Skin epidermis (tissue), 12 donors: ENCODE results near the gene SMCO4.
"Not testable (repeated sequence)": the region's sequence is repeated elsewhere in the genome, so short reads cannot be mapped to it uniquely, and the experiment has no call there.

Experiments used
- H3K27ac ChIP-seq, 21 experiments: fragments of 200-600 bp; sonication (generic) in 11 of 21; one replicate each; pipeline ENCODE4 v1.5.0; 2020; ENCODE audit warnings: mild to moderate bottlenecking in 3 of 21, inconsistent platforms in 2 of 21, moderate library complexity in 2 of 21
- H3K4me3 ChIP-seq, 7 experiments: fragments of 200-600 bp; sonication (generic) in 2 of 7; one replicate each; pipeline ENCODE4 v1.5.0; 2020; ENCODE audit warnings: inconsistent platforms in 2 of 7, mild to moderate bottlenecking in 2 of 7, moderate library complexity in 1 of 7

Gene SMCO4, protein sequence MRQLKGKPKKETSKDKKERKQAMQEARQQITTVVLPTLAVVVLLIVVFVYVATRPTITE

DNA sequence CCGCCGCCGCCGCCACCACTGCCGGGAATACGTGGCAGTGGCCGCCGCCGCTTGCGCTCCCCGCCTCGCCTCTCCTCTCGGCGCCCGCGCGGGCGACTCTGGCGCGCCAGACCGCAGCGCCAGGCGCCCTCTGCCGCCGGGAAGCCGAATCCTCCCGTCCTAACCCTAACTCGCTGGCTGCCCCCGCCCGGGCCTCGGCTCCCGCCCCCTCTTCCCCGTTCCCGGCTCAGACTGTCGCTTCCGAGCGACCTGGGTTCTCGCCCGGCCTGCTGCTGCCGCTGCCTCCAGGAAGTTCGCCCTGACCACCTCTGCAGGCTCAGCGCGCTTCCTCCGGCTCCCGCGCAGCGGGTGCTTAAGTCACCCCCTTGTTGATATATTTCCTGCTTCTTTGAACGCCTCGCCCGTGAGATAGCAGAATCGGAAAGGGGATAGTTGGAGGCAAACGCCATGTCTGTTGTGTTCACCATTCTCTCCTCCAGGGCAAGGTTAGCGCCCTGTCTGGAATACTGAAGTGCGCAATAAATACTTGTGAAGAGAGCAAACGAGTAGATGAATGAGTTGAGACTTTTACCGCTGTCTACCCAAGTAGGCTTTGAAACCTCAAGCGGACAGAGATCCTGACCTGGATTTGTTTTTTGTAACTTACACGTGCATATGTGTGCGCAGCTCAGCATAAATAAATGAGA lies at the start of gene SMCO4:
Gene SMCO4, minus strand, starts transcription at position 100 of the 686 bp plus-strand sequence. CDS start 64,202 bp downstream, outside the sequence.
- Histone ChIP-seq H3K27ac (peak within 1 kb of the TSS; percentile 38 to 94 (median 88)), H3K4me3 (peak within 1 kb of the TSS; percentile 45 to 88 (median 64))

DNA sequence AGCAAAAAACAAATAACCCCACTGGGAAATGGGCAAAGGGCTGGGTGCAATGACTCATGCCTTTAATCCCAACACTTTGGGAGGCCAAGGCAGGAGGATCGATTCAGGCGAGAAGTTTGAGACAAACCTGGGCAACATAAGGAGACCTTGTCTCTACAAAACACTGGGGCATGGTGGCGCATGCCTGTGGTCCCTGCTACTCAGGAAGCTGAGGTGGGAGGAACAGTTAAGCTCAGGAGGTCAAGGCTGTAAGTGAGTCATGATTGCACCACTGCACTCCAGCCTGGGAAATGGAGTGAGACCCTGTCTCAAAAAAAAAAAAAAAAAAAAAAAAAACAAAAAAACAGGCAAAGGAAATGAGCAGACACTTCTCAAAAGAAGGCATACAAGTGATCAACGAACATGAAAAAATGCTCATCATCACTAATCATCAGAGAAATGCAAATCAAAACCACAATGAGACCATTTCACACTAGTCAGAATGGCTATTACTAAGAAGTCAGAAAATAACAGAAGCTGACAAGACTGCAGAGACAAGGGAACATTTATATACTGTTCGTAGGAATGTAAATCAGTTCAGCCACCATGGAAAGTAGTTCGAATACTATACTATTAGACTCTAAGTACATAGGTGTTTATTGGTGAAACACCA lies 48.2 kb upstream of the SMCO4 start:
- Histone ChIP-seq H3K27ac (no peak overlapping the region), H3K4me3 (no peak overlapping the region)

DNA sequence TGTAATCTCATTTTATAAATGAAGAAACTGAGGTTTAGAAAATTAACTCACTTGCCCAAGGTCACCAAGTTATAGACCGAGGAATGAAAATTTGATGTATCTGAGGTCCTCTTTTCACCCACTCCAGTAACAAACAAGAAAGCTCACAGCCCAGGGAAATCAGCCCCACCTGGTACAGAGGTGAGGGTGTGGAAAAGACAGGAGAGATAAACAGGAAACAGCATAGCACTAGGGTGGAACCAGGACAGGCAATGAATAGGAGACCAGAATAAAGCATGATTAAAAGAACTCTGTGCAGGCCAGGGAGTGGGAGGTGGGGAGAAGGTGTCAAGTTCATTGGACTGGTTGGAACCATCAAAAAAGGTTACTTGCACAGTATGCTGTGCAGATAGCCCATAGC lies 46.2 kb upstream of the SMCO4 start:
- Histone ChIP-seq H3K4me3 (no peak overlapping the region), H3K27ac (no peak overlapping the region)

DNA sequence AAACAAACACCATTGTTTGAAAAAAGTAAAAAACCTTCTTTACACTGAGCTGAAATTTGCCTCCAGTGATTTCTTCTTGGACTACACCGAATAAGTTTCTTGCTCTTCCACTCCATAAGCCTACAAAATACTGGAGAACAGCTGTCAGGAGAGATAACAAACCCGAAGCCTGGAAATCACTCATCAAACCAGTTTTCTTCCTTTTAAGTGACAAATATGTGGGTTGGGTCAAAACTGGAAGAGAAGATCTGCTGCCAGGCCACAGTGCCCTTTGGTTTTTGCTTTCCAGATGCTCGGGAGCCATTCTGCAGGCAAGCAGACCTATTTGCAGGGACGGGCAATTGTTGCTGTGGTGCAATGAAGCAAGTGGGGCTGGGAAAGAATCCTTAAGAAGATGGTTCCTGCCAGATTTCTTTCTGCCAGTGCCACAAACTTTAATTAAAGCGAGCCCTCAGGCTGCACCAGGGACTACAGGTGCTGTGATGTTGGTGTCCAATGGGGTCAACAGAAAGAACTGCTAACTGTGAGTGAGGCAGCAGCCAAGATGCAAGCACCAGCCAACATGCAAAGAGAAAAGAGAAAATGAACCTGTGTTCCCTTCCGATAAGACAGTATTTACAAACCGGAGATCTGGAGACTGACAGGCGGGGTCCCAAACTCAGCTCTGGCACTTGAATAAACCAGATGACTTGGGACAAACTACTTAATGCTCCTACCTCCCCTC lies 44.8 kb upstream of the SMCO4 start:
- Histone ChIP-seq H3K4me3 (no peak overlapping the region), H3K27ac (no peak overlapping the region)

DNA sequence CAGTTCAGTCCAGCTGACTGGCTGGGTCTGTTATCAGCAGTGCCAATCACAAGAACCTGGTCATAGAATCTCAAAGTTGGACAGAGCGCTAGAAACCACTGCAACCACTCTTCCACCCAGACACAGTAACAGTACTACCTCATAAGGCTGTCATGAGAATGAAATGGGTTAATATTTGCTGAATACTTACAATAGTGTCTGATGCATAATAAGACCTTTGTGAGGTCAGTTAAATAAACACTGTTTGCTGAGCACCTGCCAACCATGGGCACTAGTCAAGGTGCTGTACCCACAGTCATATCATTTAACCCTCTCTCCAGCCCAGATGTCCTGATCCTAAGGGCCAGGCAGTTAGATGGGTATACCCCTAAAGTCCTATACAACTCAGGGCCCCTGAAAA lies 44.2 kb upstream of the SMCO4 start:
- H3K4me3 ChIP-seq, H3K27ac ChIP-seq: not testable (repeated sequence)

DNA sequence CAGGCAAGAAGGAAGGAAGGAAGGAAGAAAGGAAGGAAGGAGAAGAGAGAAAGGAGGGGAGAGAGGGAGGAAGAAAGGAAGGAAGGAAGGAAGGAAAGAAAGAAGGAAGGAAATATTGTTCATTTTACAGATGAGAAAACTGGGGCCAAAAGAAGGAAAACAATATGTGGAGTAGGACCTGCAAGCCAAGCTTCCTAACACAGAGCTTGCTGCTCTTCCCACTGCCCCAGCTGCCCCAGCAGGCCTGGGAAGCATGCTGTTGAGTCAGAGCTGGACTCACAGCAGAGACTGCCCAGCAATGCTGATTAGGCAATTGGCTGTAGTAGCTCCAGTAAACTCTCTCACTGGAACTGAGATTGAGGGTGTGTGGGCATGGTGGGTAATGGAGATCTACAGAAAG lies 42.6 kb upstream of the SMCO4 start:
- H3K27ac ChIP-seq = no peak overlapping the region

DNA sequence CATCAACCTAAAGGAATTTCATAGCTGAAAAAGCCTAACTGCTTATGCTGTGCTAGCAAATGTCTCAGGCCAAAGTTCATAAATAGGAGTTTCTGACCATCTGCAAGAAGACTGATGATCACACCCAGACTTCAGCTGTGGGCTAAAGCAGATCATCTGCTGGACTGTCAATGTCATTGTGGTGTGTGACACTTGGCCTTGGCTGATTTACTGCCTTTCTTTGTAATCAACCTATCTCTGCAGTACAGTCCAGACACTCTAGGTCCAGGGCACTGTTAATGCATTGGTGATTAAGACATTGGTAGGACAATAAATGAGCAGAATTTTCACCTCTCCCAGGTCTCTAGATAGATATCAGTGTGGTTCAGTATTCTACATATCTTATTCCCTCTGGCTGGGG lies 40.3 kb upstream of the SMCO4 start:
- no peak overlapping the region for H3K4me3 ChIP-seq
- no peak overlapping the region for H3K27ac ChIP-seq

More for the DNA sequence above, 42.6 kb upstream of the SMCO4 start:
- H3K4me3 ChIP-seq = no peak overlapping the region

DNA sequence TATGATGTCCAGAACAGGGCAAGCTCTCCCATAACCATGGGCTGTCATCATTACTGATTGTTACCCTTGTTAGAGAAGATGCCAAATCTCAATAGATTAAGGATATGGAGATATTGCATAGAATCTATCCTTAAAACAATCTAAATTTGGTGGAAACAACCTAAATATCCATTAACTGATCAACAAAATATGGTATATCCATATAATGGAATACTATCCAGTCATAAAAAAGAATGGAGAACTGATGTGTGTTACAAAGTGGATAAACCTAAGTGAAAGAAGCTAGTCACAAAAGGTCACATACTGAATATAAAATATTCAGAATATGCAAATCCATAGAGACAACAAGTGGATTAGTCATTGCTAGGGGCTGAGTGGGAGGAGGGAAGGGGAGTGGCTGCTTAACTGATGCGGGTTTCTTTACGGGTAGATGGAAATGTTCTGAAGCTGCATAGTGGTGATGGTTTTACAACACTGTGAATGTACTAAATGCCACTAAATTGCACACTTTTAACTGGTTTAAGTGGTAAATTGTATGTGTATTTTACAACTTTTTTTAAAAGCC lies 36.1 kb upstream of the SMCO4 start:
- H3K27ac ChIP-seq = no peak overlapping the region
- H3K4me3 ChIP-seq = no peak overlapping the region

DNA sequence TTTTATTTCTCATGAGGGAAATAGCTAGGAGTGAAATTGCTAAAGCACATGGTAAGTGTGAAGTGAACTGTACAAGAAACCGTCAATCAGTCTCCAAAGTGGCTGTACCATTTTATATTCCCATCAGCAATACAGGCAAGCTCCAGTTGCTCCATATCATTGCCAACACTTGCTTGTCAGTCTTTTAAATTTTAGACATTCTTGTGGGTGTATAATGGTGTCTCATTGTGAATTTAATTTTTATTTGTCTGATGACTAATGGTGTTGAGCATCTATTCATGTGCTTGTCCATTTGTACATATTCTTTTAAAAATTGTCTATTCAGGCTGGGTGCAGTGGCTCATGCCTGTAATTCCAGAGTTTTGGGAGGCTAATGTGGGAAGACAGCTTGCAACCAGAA lies 34.1 kb upstream of the SMCO4 start:
- no peak overlapping the region for H3K4me3 ChIP-seq
- H3K27ac ChIP-seq = no peak overlapping the region

DNA sequence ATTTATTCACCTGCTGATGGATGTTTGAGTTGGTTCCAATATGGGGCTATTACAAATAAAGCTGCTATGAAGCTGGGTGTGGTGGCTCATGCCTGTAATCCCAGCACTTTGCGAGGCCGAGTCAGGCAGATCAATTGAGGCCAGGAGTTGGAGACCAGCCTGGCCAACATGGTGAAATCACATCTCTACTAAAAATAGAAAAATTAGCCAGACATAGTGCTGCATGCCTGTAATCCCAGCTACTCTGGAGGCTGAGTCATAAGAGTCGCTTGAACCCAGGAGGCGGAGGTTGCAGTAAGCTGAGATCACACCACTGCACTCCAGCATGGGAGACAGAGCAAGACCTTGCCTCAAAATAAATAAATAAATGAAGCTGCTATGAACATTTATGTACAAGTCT lies 33.7 kb upstream of the SMCO4 start:
- not testable (repeated sequence) for H3K27ac ChIP-seq, H3K4me3 ChIP-seq

DNA sequence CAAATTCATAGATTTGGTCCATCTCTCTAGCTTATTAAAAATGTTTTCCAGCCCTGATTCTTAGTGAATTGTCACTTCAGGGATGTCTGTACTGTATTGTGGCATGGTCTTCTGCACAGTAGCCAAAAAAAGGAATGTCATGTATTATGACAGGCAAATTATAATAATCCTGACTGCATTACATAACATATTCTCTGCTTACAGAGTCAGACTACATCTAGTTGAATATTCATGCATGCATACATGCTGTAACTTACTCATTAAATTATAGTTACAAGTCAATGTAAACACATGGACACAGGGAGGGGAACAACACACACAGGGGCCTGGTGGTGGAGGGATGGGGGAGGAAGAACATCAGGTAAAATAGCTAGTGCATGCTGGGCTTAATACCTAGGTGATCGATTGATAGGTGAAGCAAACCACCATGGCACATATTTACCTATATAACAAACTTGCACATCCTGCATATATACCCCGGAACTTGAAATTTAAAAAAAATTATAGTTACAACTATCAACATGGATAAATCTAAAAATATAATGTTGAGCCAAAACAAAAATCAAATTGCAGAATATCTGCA lies 31.5 kb upstream of the SMCO4 start:
- H3K27ac ChIP-seq = no peak overlapping the region
- no peak overlapping the region for H3K4me3 ChIP-seq

DNA sequence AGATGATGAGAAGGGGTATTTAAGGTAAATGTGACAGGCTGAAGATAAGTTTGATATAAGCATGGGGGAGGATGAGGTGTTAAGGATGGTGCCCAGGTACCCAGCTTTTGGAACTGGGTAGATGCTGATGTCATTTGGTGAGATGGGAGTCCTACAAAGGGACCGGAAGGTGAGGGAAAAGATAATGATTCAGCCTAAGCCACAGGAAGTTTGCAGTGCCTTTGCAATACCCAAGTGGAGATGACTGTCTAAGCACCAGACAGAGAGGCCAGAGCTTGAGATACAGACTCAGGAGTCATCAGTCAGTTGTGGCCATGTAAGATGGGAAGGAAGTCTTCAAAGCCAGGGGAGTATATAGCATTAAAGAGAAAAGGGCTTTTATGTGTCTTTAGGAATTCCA lies 30.0 kb upstream of the SMCO4 start:
- Histone ChIP-seq H3K4me3 (no peak overlapping the region), H3K27ac (no peak overlapping the region)

DNA sequence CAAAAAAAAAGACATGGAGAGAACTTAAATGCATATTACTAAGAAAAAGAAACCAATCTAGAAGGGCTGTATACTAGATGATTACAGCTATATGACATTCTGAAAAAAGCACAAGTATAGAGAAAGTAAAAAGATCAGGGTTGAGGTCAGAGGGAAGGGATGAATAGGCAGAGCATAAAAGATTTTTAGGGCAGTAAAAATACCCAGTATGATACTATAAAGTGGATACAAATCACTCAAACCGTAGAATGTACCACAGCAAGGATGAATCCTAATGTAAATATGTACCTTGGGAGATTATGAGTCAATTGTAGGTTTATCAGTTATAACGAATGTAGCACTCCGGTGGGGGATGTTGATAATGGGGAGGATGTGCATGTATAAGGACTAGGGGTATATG lies 29.4 kb upstream of the SMCO4 start:
- no peak overlapping the region for H3K27ac ChIP-seq
- no peak overlapping the region for H3K4me3 ChIP-seq

DNA sequence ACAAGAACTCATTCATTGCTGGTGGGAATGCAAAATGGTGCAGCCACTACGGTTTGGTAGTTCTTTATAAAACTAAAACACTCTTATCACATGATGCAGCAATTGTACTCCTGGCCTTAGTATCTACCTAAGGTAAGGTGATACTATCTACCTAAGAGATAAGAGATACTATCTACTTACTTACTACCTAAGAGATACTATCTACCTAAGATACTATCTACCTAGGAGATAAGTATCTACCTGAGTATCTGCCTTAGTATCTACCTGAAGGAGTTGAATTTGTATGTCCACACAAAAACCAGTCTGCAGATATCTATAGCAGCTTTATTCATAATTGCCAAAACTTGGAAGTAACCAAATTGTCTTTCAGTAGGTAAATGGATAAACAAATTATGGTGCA lies 29.0 kb upstream of the SMCO4 start:
- Histone ChIP-seq H3K27ac (no peak overlapping the region), H3K4me3 (no peak overlapping the region)

DNA sequence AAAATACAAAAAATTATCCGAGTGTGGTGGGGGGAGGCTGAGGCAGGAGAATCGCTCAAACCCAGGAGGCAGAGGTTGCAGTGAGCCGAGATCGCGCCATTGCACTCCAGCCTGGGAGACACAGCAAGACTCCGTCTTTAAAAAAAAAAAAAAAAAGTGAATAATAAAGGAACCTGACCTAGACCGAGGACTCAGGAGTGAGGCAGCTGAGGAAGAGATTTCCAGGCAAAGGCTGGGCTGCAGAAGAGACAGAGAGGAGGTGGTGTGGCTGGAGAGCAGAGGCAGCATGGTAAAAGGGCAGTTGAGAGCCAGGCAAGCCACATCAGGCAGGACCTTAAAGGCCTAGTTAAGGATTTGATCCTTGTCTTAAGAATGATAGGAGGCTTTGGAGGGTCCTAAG lies 28.4 kb upstream of the SMCO4 start:
- no peak overlapping the region for H3K27ac ChIP-seq

DNA sequence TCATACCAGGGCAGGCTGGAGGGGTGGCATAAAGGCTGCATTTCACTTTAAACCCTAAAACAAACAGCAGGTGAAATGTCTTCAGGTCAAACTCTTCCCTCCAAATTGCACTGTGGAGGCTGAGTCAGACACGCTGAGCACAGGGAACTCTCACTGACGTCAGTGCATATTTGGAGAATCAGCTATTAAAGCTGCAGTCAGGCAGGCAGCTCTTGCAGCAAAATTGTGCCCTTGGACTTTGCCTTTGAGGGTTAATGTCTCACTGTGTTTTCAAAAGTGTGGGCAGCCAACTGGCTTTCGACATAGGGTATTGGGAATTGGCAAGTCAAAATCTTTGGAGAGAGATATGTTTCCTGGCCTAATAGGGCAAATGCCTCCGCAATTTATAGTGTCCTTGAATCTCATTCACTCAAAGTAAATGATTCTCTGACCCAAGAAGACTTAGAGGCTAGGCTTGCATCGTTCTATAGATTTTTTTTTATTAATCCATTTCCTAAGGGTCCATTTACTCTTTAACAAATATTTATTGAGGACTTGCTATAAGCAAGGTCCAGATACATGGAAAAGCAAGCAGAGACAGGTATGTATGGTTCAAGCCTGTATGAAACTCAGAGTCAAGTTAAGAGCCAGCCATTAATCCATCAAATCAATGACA lies 27.7 kb upstream of the SMCO4 start:
- H3K4me3 ChIP-seq = no peak overlapping the region
- H3K27ac ChIP-seq = no peak overlapping the region

More for the DNA sequence above, 28.4 kb upstream of the SMCO4 start:
- H3K4me3 ChIP-seq = no peak overlapping the region

DNA sequence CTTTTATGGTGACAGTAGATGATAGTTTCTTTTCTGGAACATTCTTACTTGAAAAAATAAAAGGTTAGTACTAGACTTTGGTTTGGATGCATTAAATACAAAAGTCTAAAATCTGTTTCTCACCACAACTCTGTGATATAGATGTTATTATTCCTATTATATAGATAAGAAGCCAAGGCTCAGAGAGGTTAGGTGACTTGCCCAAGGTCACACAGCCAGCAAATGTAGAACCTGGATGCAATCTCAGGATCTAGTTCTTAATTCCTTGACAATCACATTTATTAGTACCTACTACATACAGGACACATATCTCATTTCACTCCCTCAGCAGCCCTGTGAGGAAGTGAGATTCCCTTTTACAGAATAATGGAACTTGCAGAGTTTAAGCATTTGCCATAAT lies 26.3 kb upstream of the SMCO4 start:
- Histone ChIP-seq H3K4me3 (no peak overlapping the region), H3K27ac (no peak overlapping the region)

DNA sequence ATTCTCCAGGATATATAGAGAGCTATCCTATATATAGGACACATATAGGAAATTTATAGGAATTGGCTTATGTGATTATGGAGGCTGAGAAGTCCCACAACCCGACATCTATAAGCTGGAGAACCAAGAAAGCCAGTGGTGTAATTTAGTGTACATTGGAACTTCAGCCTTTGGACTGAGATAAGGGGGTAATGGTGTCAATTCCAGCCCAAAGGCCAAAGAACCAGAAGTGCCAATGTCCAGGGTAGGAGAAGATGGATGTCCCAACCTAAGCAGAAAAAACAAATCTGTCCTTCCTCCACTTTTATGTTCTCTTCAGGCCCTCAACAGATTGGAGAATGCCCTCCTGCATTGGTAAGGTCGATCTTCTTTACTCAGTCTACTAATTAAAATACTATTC lies 25.5 kb upstream of the SMCO4 start:
- no peak overlapping the region for H3K4me3 ChIP-seq
- H3K27ac ChIP-seq = no peak overlapping the region

DNA sequence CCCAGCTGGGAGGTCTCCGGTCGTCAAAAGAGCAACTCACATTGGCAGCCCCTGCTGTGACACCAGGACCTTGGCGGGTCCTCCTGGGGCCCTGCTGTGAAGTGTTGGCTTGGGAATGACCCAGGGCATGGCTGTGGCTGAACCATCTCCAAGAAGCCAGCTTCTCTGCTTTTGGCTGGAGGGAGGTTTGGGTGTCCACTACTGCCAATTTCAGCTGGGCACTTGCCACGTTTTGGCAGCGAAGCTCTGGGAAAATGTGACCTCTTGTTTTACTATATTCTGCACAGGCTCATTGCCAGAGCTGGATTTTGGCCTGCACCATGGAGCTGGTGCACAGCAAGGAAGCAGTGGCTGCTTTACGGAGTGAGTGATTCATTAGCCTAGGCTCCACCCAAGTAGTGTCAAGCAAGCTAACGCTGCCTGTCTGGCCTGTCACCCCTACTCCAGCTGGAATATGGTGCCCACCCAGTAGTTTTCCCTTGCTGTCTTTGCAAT lies 24.3 kb upstream of the SMCO4 start:
- no peak overlapping the region for H3K4me3 ChIP-seq
- peak overlapping the region in 1 of 21 experiments; percentile 17 for H3K27ac ChIP-seq

DNA sequence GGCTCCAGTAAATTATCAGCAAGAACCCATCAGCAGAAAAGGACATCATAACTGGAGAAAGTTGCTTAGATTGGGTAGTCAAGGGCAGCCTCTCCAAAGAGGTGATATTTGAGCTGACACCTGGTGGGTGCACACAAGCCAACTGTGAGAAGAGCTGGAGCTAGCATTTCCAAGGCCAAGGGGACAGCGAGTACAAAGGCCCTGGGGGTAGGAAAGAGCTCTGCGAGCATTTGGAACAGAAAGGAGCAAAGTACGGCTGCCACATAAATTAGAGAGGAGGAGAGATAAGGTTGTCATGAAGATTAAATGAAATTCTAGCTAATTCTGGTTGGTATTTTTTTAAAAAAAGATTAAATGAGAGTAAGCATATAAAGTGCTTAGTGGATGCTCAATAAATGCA lies 21.7 kb upstream of the SMCO4 start:
- no peak overlapping the region for H3K27ac ChIP-seq
- no peak overlapping the region for H3K4me3 ChIP-seq
